GM19238 (cell line): ENCODE measurements around the gene ILKAP.

Source experiments
- DNase-seq: peaks from one replicate; pipeline ENCODE4 v3.0.0; 2011; ENCODE audit warnings: low spot score; ENCODE audit not compliant: insufficient read length

Gene ILKAP

GRCh38 chr2:238152771-238153688 lies 50.5 kb downstream of the ILKAP start:
- DNase-seq, result no peak

DNA sequence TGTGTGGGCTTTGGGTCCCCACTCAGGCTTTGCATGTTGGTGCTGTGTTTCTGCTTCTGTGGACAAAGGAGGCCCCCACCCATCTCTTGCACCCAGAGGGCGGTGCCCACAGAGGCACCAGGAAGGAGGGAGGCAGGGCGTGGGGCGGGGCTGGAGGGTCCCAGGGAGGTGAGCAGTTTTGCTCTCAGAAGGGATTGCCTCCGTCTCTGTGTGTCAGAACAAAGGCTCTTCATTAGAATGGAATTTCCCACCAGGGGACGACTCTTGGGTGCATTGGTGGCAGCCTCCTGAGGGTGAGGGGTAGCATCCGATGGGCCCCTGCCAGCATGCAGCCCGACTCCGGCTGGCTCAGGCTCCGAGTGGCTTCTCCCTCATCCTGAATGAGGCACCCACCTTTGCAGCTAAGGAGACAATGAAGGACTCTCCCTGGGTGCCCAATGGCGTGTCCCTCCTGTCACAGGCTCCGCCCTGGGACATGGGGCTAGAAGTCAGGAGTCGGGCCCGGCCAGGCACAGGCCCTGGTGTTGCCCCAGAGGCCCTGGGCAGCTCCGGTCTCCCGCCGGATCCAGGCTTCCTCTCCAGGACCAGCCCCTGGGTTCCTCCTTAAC lies 51.8 kb downstream of the ILKAP start:
- no peak for DNase-seq

DNA sequence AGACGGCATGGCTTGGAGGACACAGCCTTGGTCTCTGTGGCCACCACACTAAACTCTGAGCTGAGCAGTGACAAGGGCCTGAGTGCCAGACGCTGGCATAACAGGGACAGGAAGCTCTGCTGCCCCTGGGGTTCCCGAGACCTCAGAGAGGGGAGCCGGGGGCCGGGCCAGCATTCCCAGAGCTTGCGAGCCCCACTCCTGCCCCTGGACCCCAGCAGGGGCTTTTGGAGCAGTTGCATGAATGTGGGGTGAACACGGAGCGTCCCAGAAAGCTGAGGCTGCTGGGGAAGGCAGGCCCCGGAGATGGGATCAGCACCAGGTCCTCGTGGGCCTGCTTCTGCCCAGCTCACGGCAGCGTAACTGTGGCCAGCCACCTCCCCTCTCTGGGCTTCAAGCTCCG lies 52.3 kb downstream of the ILKAP start:
- no peak for DNase-seq

DNA sequence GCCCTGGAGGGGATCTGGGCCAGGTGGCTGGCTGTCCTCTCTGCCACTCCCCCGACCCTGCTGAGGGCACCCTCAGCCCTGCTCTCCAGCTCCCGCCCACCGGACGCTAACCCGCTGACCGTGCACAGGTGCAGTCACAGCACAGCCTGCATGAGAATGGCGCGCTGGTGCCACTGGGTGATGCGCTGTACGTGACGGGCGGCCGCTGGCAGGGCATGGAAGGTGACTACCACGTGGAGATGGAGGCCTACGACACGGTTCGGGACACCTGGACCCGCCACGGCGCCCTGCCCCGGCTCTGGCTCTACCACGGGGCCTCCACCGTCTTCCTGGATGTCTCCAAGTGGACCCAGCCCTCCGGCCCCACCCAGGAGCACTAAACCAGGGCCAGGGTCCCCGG lies 52.8 kb downstream of the ILKAP start:
- DNase-seq, result no peak

GRCh38 chr2:238149841-238150572 lies 53.5 kb downstream of the ILKAP start:
- DNase-seq, result no peak

- DNase-seq, result no peak
Measured at GRCh38 chr2:238148981-238149380, 54.5 kb downstream of the ILKAP start.

- DNase-seq, result no peak
Measured at GRCh38 chr2:238146884-238147544, 56.5 kb downstream of the ILKAP start.

DNA sequence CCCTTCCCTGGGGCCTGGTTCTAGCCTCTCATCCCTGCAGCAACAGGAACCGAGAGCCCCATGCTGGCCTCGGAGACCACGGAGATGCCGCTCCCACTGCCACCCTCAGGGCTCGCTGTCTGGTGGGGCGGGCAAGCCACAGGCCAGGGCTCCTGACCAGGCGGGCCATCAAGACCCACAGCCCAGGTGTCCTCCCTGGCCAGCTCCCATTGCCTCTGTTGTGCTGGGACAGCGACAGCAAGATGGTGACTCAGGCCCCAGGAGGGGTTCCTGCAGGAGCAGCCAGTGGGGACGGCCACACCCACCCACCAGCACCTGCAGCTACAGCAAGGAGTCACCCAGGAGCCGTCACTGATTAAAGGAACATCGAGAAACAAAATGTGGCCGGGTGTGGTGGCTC lies 57.6 kb downstream of the ILKAP start:
- DNase-seq, result no peak

GRCh38 chr2:238145046-238145445 lies 58.4 kb downstream of the ILKAP start:
- DNase-seq, result no peak

DNA sequence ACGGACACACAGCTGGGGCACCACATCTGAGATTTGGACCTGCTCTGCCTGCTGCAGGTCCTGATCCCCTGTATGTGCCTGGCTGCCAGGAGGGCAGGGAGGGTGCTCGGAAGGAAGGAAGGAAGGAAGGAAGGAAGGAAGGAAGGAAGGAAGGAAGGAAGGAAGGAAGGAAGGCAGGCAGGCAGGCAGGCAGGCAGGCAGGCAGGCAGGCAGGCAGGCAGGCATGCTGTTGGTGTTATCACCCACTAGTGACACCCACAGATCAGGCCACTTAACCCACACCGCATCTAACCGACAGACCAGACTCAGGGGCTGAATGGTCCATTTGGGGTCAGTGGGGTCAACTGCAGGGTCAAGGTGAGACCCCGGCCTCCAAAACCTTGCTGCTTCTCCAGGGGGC lies 59.2 kb downstream of the ILKAP start:
- DNase-seq, result no peak

- DNase-seq, result no peak
Measured at GRCh38 chr2:238143239-238143951, 60.1 kb downstream of the ILKAP start.

- no peak for DNase-seq
Measured at GRCh38 chr2:238142382-238143205, 60.9 kb downstream of the ILKAP start.

GRCh38 chr2:238141541-238142318 lies 61.8 kb downstream of the ILKAP start:
- DNase-seq, result no peak

DNA sequence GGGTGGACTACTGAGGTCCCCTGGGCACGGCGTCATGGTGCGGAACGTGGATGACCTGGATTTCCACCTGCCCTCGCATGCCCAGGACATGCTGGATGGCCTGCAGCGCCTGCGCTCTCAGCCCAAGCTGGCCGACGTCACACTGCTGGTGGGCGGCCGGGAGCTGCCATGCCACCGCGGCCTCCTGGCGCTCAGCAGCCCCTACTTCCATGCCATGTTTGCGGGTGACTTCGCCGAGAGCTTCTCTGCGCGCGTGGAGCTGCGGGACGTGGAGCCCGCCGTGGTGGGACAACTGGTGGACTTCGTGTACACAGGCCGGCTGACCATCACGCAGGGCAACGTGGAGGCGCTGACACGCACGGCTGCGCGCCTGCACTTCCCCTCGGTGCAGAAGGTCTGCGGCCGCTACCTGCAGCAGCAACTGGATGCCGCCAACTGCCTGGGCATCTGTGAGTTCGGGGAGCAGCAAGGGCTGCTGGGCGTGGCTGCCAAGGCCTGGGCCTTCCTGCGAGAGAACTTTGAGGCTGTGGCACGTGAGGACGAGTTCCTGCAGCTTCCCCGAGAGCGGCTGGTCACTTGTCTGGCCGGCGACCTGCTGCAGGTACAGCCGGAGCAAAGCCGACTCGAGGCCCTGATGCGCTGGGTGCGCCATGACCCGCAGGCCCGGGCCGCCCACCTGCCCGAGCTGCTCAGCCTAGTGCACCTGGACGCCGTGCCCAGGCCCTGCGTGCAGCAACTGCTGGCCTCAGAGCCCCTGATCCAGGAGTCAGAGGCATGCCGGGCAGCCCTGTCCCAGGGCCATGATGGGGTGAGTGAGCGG lies 62.6 kb downstream of the ILKAP start:
- no peak for DNase-seq

DNA sequence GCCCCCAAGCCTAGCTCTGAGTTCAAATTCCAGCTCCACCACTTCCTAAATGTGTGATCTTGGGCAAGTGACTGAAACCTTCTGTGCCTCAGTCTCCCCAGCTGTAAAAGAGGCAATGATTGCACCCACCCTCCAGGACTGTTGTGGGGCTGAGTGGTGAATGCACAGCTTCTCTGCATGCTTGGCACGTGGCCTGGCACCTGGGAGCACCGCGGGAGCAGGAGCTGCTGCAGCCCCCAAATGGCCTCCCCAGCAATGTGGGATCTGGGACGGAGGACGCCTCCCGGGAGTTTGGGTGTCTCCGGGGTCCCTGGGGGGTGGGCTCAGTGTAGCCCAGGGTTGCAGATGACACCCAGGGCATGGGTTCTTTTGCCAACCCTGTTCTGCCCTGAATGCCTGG lies 63.5 kb downstream of the ILKAP start:
- no peak for DNase-seq

- no peak for DNase-seq
Measured at GRCh38 chr2:238139196-238140039, 64.1 kb downstream of the ILKAP start.

GRCh38 chr2:238138331-238139195 lies 64.9 kb downstream of the ILKAP start, which contains the start of gene KLHL30:
Gene KLHL30 (plus strand): TSS chr2:238138668. CDS start chr2:238140755, 2,087 bp downstream.
- DNase-seq, result no peak
